IMR-90 (cell line): Measurements from ENCODE around the gene DPP6. TPM values are rescaled to one million over a fixed set of nuclear protein-coding genes. Genes with fewer than 3 reads are reported as not detected.

Experiments used
- ATAC-seq: fragments of 200-7000 bp; cut with Tn5 transposase; 2 replicates; pipeline ENCODE4 v1.9.1; 2020; ENCODE audit warnings: low read depth, mild to moderate bottlenecking, moderate library complexity
- BruUV-seq: library from RNA; stranded (reverse); fragments of 400-500 nt; replicated peaks from 2 replicates; lab custom pipeline; 2021; lab: Mats Ljungman, UMichigan
- CTCF ChIA-PET: fragments of 300-600 bp; formaldehyde crosslinking; extraction: SDS; loops from one replicate; lab custom pipeline; 2021; ENCODE audit warnings: antibody characterized with exemption; lab: Yijun Ruan, JAX
- POLR2A ChIA-PET: fragments of 300-600 bp; sonication (Branson Sonifier 250); formaldehyde crosslinking; loops from one replicate; lab custom pipeline; 2022; ENCODE audit warnings: antibody characterized with exemption; ENCODE audit not compliant: unreplicated experiment; lab: Charles Lee
- DNase-seq: peaks from one replicate; pipeline ENCODE4 v3.0.0; 2013
- H2AFZ ChIP-seq: replicated peaks from 2 replicates; pipeline ENCODE3; 2013; ENCODE audit warnings: low read length, mild to moderate bottlenecking; ENCODE audit not compliant: poor library complexity
- H2AK5ac ChIP-seq: 2 replicates; pipeline ENCODE4 v1.6.1; 2013; ENCODE audit warnings: low read depth, low read length, inconsistent platforms
- H2AK9ac ChIP-seq: replicated peaks from 2 replicates; pipeline ENCODE3; 2013; ENCODE audit warnings: mild to moderate bottlenecking, low read depth, low read length, moderate library complexity; ENCODE audit not compliant: poor library complexity
- H2BK120ac ChIP-seq: 2 replicates; pipeline ENCODE4 v1.6.1; 2013; ENCODE audit warnings: low read depth, low read length, inconsistent platforms
- H2BK15ac ChIP-seq: 3 replicates; pipeline ENCODE4 v1.6.1; 2013; ENCODE audit warnings: low read depth, low read length, inconsistent platforms
- H2BK20ac ChIP-seq: 2 replicates; pipeline ENCODE4 v1.6.1; 2013; ENCODE audit warnings: low read depth, mild to moderate bottlenecking, inconsistent platforms, low read length, moderate library complexity
- H2BK5ac ChIP-seq: 2 replicates; pipeline ENCODE4 v1.6.1; 2013; ENCODE audit warnings: mild to moderate bottlenecking, low read depth, low read length, inconsistent platforms; ENCODE audit not compliant: poor library complexity, severe bottlenecking
- H3K14ac ChIP-seq: replicated peaks from 2 replicates; pipeline ENCODE4 v1.6.1; 2013; ENCODE audit warnings: low read depth, low read length, inconsistent platforms
- H3K18ac ChIP-seq: 2 replicates; pipeline ENCODE4 v1.6.1; 2013; ENCODE audit warnings: low read depth, low read length, control low read depth
- H3K23ac ChIP-seq: 2 replicates; pipeline ENCODE4 v1.6.1; 2013; ENCODE audit warnings: low read depth, low read length, inconsistent platforms
- H3K27ac ChIP-seq: 2 replicates; pipeline ENCODE4 v1.5.1; 2013; ENCODE audit warnings: mild to moderate bottlenecking, control low read depth, low read length; ENCODE audit not compliant: insufficient read depth
- H3K27me3 ChIP-seq: 2 replicates; pipeline ENCODE4 v1.6.1; 2013; ENCODE audit warnings: low read length; ENCODE audit not compliant: control insufficient read depth, insufficient read depth
- H3K36me3 ChIP-seq: 2 replicates; pipeline ENCODE4 v1.6.1; 2013; ENCODE audit warnings: low read length, mixed read lengths; ENCODE audit not compliant: control insufficient read depth, insufficient read depth
- H3K4ac ChIP-seq: 2 replicates; pipeline ENCODE4 v1.6.1; 2013; ENCODE audit warnings: low read depth, low read length, inconsistent platforms
- H3K4me1 ChIP-seq: 2 replicates; pipeline ENCODE4 v1.6.1; 2013; ENCODE audit warnings: low read length, mixed read lengths; ENCODE audit not compliant: control insufficient read depth, insufficient read depth
- H3K4me2 ChIP-seq: 2 replicates; pipeline ENCODE4 v1.6.1; 2013; ENCODE audit warnings: low read depth, mild to moderate bottlenecking, control low read depth, low read length, moderate library complexity
- H3K4me3 ChIP-seq: 2 replicates; pipeline ENCODE4 v1.5.1; 2013; ENCODE audit warnings: low read depth, mild to moderate bottlenecking, control low read depth, low read length, moderate library complexity; ENCODE audit not compliant: insufficient read depth
- H3K56ac ChIP-seq: 2 replicates; pipeline ENCODE4 v1.6.1; 2013; ENCODE audit warnings: low read length, inconsistent platforms; ENCODE audit not compliant: insufficient read depth; ENCODE audit errors: extremely low read depth
- H3K79me1 ChIP-seq, 2 experiments: 2 replicates each; pipeline ENCODE4 v1.6.1; 2013; ENCODE audit warnings: low read length in 2 of 2, inconsistent platforms in 1 of 2, low read depth in 1 of 2
- H3K9ac ChIP-seq: 2 replicates; pipeline ENCODE4 v1.6.1; 2013; ENCODE audit warnings: low read depth, low read length, control low read depth
- H3K9me1 ChIP-seq: 2 replicates; pipeline ENCODE4 v1.6.1; 2013; ENCODE audit warnings: low read length, inconsistent platforms; ENCODE audit not compliant: insufficient read depth
- H3K9me3 ChIP-seq: 2 replicates; pipeline ENCODE4 v1.6.1; 2013; ENCODE audit warnings: low read length; ENCODE audit not compliant: control insufficient read depth, insufficient read depth
- H4K20me1 ChIP-seq: 2 replicates; pipeline ENCODE4 v1.6.1; 2013; ENCODE audit warnings: low read length, inconsistent platforms; ENCODE audit not compliant: insufficient read depth
- H4K5ac ChIP-seq: 2 replicates; pipeline ENCODE4 v1.6.1; 2013; ENCODE audit warnings: mild to moderate bottlenecking, low read depth, low read length, control low read depth
- H4K8ac ChIP-seq, 2 experiments: 2 replicates each; pipeline ENCODE4 v1.6.1; 2013; ENCODE audit warnings: low read depth in 2 of 2, low read length in 2 of 2, control low read depth in 1 of 2, inconsistent platforms in 1 of 2
- H4K91ac ChIP-seq: 2 replicates; pipeline ENCODE4 v1.6.1; 2013; ENCODE audit warnings: low read depth, low read length, inconsistent platforms; ENCODE audit not compliant: insufficient read depth
- BHLHE40 ChIP-seq: fragments of 150-350 bp; IDR thresholded peaks from 2 replicates; pipeline ENCODE4 v1.6.1; 2016; ENCODE audit warnings: mild to moderate bottlenecking, low read depth, low read length
- CEBPB ChIP-seq: IDR thresholded peaks from 2 replicates; pipeline ENCODE4 v1.6.1; 2012; ENCODE audit warnings: low read depth, low read length, improper control_type of control experiment
- CHD1 ChIP-seq: IDR thresholded peaks from 2 replicates; pipeline ENCODE4 v1.6.1; 2012; ENCODE audit warnings: low read depth, low read length, improper control_type of control experiment
- FOS ChIP-seq: fragments of 150-350 bp; IDR thresholded peaks from 2 replicates; pipeline ENCODE4 v1.6.1; 2016; ENCODE audit warnings: low read depth, low read length
- MAFK ChIP-seq: IDR thresholded peaks from 2 replicates; pipeline ENCODE4 v1.6.1; 2012; ENCODE audit warnings: low read depth, low read length, improper control_type of control experiment
- MAZ ChIP-seq: IDR thresholded peaks from 2 replicates; pipeline ENCODE4 v1.6.1; 2012; ENCODE audit warnings: low read depth, mild to moderate bottlenecking, low read length, improper control_type of control experiment, moderate library complexity, borderline replicate concordance
- MXI1 ChIP-seq: IDR thresholded peaks from 2 replicates; pipeline ENCODE4 v1.6.1; 2012; ENCODE audit warnings: low read depth, mild to moderate bottlenecking, low read length, moderate library complexity, borderline replicate concordance
- NFE2L2 ChIP-seq: fragments of 150-350 bp; IDR thresholded peaks from 2 replicates; pipeline ENCODE4 v1.6.1; 2016; ENCODE audit warnings: low read depth, mild to moderate bottlenecking, low read length
- POLR2A ChIP-seq: IDR thresholded peaks from 2 replicates; pipeline ENCODE4 v1.6.1; 2012; ENCODE audit warnings: mild to moderate bottlenecking, low read depth, low read length
- RAD21 ChIP-seq: IDR thresholded peaks from 2 replicates; pipeline ENCODE4 v1.6.1; 2012; ENCODE audit warnings: low read length, improper control_type of control experiment
- RCOR1 ChIP-seq: IDR thresholded peaks from 2 replicates; pipeline ENCODE4 v1.6.1; 2012; ENCODE audit warnings: mild to moderate bottlenecking, low read length, improper control_type of control experiment; ENCODE audit not compliant: insufficient replicate concordance
- RFX5 ChIP-seq: IDR thresholded peaks from 2 replicates; pipeline ENCODE4 v1.8.0; 2012; ENCODE audit warnings: low read depth, mild to moderate bottlenecking, low read length, moderate library complexity
- SMC3 ChIP-seq: fragments of 150-350 bp; IDR thresholded peaks from 2 replicates; pipeline ENCODE4 v1.6.1; 2016; ENCODE audit warnings: low read depth, mild to moderate bottlenecking, antibody characterized with exemption, low read length, moderate library complexity
- WGBS, 2 experiments: methylation state at CpG; one replicate each; pipeline versions ENCODE4 v1.1.5 to v1.1.7; 2013; ENCODE audit warnings: missing lambda C conversion rate in 2 of 2; ENCODE audit not compliant: insufficient read length in 1 of 2; ENCODE audit errors: extremely low coverage in 2 of 2; 5-methylcytosine and 5-hydroxymethylcytosine counted together
- dilution Hi-C: fragments of 300-500 bp; cut with HindIII; formaldehyde crosslinking; loops from one replicate; pipeline ENCODE4 v1.14.3; 2018; ENCODE audit warnings: low sequenced_read_pairs; ENCODE audit not compliant: unreplicated experiment
- in situ Hi-C: fragments of 300-500 bp; cut with MboI; formaldehyde crosslinking; loops from 3 replicates; pipeline ENCODE4 v1.14.3; 2019; ENCODE audit warnings: low sequenced_read_pairs, inconsistent platforms, mixed read lengths
- intact Hi-C: fragments of 100-400 bp; cut with micrococcal nuclease; formaldehyde crosslinking; loops from 2 replicates; pipeline ENCODE4 v1.10.0; 2022
- polyA plus RNA-seq, 3 experiments: library from polyadenylated mRNA; depleted of rRNA; stranded (reverse); fragments of >200 nt; gene quantifications; 2 replicates each; pipeline ENCODE4 v1.2.3, GENCODE V29; 2012; ENCODE audit warnings: low replicate concordance in 1 of 3
- total RNA-seq: library from RNA; depleted of rRNA; stranded (reverse); fragments of >200 nt; gene quantifications from 2 replicates; pipeline ENCODE4 v1.2.3, GENCODE V29; 2012
- TF ChIP-seq, protein P1 (sequence below): fragments of 150-350 bp; IDR thresholded peaks from 2 replicates; pipeline ENCODE4 v1.6.1; 2016; ENCODE audit warnings: low read depth, mild to moderate bottlenecking, low read length, moderate library complexity, borderline replicate concordance
- TF ChIP-seq, protein P2 (sequence below): fragments of 150-350 bp; IDR thresholded peaks from 2 replicates; pipeline ENCODE4 v1.6.1; 2017; ENCODE audit warnings: mild to moderate bottlenecking, antibody characterized with exemption, low read length, low read depth
- TF ChIP-seq, protein P3 (sequence below): conservative IDR thresholded peaks from 2 replicates; pipeline ENCODE4 v1.5.1; 2012; ENCODE audit warnings: mild to moderate bottlenecking, low read depth, low read length, improper control_type of control experiment

DPP6 gene
- total and polyA plus RNA-seq, 2 of the 4 experiments (the other 2 are of a cell fraction) = not detected

DNA sequence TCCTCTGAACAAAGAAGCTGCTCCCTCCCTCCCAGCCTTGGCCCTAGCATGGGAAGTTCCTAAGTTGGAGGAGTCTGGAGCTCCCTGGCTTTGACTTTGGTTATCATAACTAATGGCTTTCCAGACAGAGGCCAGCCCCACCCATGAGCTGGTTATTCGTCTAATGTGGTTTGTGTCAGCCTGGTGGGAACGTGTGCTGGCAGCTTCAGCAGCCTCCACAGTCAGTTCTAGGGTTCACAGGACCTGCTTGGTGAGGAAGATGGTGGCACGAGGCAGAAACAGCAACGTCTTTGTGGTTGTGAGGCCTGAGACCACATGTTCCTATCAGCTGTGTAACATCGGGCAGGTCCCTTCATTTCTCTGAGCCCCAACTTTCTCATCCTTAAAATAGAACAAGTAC, 847.7 kb downstream of the DPP6 start:
- no TSS peak for BruUV-seq
- H4K5ac ChIP-seq = no peak overlapping the region
- peaks cover 25% of the 10 kb centered on the region for H3K9me3 ChIP-seq
- H3K18ac ChIP-seq = no peak overlapping the region
- H3K4ac ChIP-seq = no peak overlapping the region
- H3K23ac ChIP-seq = no peak overlapping the region
- H4K20me1 ChIP-seq = no peaks in the 10 kb centered on the region
- H3K4me3 ChIP-seq = no peak overlapping the region
- H3K56ac ChIP-seq = no peak overlapping the region
- no peak overlapping the region for H2BK20ac ChIP-seq
- no peaks in the 10 kb centered on the region for H3K36me3 ChIP-seq
- no peaks in the 10 kb centered on the region for H3K9me1 ChIP-seq
- ChIA-PET POLR2A (no interaction called here), CTCF (no interaction called here)
- no peaks in the 10 kb centered on the region for H3K79me1 ChIP-seq
- WGBS, 2 experiments = no CpG with 5 or more reads among the region's 5 CpGs
- dilution Hi-C loops = no loop called here
- no peak overlapping the region for H4K91ac ChIP-seq
- H3K4me2 ChIP-seq = no peak overlapping the region
- TF ChIP-seq MAZ = no peak
- no peak for TF ChIP-seq MAFK
- no peak for TF ChIP-seq MXI1
- TF ChIP-seq SMC3 = no peak
- TF ChIP-seq NFE2L2 = no peak
- TF ChIP-seq CEBPB = no peak
- TF ChIP-seq, protein P1, sequence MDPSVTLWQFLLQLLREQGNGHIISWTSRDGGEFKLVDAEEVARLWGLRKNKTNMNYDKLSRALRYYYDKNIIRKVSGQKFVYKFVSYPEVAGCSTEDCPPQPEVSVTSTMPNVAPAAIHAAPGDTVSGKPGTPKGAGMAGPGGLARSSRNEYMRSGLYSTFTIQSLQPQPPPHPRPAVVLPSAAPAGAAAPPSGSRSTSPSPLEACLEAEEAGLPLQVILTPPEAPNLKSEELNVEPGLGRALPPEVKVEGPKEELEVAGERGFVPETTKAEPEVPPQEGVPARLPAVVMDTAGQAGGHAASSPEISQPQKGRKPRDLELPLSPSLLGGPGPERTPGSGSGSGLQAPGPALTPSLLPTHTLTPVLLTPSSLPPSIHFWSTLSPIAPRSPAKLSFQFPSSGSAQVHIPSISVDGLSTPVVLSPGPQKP = no peak
- TF ChIP-seq FOS = no peak
- TF ChIP-seq BHLHE40 = no peak
- TF ChIP-seq CHD1 = no peak
- TF ChIP-seq RCOR1 = no peak
- TF ChIP-seq RFX5 = no peak
- no peak for TF ChIP-seq RAD21
- no peak for TF ChIP-seq POLR2A
- TF ChIP-seq, protein P2, sequence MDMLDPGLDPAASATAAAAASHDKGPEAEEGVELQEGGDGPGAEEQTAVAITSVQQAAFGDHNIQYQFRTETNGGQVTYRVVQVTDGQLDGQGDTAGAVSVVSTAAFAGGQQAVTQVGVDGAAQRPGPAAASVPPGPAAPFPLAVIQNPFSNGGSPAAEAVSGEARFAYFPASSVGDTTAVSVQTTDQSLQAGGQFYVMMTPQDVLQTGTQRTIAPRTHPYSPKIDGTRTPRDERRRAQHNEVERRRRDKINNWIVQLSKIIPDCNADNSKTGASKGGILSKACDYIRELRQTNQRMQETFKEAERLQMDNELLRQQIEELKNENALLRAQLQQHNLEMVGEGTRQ = no peak
- TF ChIP-seq, protein P3, sequence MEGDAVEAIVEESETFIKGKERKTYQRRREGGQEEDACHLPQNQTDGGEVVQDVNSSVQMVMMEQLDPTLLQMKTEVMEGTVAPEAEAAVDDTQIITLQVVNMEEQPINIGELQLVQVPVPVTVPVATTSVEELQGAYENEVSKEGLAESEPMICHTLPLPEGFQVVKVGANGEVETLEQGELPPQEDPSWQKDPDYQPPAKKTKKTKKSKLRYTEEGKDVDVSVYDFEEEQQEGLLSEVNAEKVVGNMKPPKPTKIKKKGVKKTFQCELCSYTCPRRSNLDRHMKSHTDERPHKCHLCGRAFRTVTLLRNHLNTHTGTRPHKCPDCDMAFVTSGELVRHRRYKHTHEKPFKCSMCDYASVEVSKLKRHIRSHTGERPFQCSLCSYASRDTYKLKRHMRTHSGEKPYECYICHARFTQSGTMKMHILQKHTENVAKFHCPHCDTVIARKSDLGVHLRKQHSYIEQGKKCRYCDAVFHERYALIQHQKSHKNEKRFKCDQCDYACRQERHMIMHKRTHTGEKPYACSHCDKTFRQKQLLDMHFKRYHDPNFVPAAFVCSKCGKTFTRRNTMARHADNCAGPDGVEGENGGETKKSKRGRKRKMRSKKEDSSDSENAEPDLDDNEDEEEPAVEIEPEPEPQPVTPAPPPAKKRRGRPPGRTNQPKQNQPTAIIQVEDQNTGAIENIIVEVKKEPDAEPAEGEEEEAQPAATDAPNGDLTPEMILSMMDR = no peak
- no peak overlapping the region for H2AFZ ChIP-seq
- ATAC-seq (no peak), DNase-seq (no peak)
- no peak overlapping the region for H3K27ac ChIP-seq
- H3K14ac ChIP-seq = no peak overlapping the region
- H2BK120ac ChIP-seq = no peak overlapping the region
- no peak overlapping the region for H4K8ac ChIP-seq
- no peak overlapping the region for H2AK9ac ChIP-seq
- H2AK5ac ChIP-seq = no peak overlapping the region
- H2BK15ac ChIP-seq = no peak overlapping the region
- no peaks in the 10 kb centered on the region for H3K27me3 ChIP-seq
- no peak overlapping the region for H2BK5ac ChIP-seq
- intact Hi-C loops = no loop called here
- H3K4me1 ChIP-seq = no peaks in the 10 kb centered on the region
- in situ Hi-C loops = no loop called here
- H3K9ac ChIP-seq = no peak overlapping the region
